ENCODE results near the gene MTF1.
A peak's percentile ranks its signal among the peaks of the same experiment; 100 is the strongest.

The MTF1 gene

DNA sequence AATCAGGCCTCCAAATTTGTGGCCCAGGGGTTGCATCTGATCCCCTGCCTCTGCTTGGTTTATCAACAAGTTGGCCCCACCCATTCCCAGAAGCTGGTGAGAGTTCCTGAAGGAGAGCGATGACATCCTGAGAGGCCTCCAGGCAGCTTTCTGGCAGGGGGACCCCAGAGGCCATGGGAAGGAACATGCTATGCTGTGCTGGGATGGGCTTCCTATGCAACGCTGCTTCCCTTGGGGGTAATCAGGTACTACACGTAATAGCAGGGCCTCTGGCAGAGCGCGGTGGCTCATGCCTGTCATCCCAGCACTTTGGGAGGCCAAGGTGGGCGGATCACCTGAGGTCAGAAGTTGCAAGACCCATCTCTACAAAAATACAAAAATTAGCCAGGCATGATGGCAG lies 8.4 kb upstream of the MTF1 start:
- DNase-seq (ENCODE audit: low read depth): no peak

DNA sequence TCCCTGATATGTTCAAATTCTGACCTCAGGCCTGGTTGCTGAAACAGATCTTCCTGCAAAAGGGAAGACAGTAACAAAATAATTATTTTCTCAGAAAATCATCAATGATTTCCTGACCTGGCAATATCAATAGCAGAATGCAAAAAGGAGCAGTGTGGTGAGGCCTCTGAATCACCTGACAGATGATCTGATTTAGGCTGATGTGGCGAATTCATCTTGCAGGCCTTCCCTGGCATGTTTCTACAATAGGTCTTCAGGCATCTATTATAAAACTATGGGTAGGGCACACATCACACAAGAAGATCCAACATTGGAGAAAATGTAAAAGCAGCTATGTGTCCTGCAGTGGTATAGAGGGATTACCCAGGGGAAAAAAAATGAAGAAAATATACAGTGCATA lies 7.1 kb upstream of the MTF1 start:
- DNase-seq (ENCODE audit: low read depth): no peak

DNA sequence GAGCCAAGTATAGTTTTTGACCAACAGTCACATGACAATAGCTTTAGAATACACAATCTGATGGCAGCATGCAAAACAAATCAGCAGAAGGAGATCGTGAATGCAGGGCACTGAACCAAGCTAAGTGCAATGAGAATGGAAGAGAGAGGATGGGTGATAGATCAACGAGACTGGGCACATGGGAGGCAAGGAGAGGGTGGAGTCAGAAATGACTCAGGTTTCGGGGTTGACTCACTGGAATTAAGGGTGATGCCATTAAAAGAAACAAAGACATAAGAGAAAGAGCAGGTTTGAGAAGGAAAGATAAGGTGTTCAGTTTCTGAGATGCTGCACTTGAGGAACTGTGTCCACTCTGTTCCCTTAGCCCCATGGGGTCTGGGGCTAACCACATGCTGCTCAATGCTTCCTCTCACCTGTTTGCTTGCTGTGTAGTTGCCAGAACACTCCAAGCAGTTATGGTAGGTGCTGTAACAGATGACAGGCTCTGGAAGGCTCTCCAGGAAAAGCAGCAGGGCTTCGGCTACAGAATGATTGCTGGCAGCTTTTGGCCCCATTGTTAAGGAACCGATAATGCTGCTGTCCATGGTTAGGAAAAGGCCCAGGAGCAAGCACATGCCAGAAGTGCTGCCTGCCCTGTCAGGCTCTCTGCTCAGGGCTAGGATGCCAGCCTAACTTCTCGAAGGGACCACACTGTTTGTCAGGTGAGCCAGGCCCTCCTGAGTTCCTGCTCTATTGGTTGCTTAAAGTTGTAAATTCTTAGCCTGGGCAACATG lies 6.1 kb upstream of the MTF1 start:
- DNase-seq (ENCODE audit: low read depth): peak; percentile 45

DNA sequence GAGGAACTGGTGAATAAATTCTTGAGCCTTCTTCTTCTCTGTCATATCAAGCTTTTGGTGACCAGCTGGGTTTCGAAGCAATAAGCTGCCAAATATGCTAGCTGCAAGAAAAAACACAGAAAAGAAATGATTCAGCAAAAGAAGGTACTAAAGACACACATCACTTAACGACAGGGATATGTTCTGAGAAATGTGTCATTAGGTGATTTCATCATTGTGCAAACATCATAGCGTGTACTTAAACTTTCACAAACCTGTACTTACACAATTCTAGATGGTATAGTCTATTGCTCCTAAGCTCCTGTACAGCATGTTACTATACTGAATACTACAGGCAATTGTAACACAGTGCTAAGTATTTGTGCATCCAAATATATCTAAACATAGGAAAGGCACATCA lies 2.9 kb upstream of the MTF1 start:
- DNase-seq (ENCODE audit: low read depth): no peak

DNA sequence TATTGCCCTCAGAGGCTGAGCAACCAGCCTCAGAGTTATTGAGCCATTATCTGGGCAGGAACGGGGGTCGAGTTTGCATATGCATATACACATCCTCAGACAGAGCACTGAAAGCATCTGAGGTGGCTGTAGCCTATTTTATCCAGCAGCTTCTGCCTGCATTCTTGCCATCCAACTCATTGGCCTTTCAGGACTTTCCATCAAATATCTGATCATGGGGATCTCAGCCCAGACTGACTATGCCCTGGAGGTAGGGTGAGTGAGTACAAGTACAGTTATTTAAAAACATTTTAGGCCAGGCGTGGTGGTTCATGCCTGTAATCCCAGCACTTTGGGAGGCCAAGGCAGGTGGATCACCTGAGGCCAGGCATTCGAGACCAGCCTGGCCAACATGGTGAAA lies 1.8 kb upstream of the MTF1 start:
- no peak for DNase-seq (ENCODE audit: low read depth)

DNA sequence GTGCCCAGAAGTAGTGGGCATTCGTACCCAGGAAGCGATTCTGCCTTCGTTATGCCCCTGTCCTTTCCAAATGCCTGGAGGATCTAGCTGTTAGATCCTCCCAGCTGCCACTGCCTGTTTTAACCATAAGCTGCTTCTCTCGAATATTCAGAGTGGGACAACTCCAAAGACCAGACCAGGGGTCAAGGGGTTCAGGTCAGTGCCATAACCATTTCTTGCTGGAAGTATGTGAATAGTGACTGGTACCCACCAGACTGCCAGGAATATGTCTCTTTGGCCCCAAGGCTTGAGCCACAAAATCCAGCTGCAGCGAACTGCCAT lies 914 bp upstream of the MTF1 start:
- DNase-seq (ENCODE audit: low read depth): no peak

DNA sequence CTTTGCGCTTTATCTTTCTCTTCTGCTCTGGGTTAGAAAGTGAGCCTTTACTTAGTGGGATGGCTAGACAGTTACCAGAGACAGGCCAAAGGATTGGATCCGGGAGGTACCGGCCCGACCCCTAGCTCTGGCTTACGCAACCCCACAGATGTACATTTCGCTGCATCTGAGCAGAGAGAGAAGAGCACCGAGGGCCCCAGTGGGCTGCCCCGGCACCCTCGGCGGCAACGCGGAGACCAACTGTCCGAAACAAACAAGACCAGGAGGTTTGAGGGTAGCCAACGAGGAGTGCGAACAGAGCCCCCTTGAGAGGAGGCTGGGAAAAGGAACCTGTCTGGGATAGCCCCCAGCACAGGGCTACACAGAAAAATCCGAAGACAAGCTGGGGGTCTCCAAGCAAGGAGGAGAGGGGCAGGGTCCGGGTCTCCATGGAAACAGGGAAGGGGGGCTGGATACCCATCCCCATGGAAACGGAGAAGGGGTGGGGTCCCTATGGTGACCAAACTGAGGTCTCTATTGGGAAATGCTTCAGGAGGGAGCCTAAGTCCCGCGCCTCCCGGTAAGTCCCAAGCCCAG lies 373 bp downstream of the MTF1 start:
- DNase-seq (ENCODE audit: low read depth): no peak

DNA sequence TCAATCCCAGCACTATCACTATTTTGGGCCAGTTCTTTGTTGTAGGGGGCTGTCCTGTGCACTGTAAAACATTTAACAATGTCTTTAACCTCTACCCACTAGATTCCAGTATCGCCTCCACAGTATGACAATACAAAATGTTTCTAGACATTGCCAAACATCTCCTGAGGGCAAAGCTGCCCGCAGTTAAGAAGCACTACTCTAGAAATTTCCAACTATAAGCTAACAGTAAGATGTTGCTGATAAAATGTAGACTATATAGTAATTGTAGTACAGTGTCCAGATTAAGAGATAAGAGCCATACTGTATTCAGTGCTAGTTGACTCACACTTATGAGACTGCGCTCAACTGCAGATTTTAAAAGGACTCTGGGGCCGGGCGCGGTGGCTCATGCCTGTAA lies 5.0 kb downstream of the MTF1 start:
- no peak for DNase-seq (ENCODE audit: low read depth)

DNA sequence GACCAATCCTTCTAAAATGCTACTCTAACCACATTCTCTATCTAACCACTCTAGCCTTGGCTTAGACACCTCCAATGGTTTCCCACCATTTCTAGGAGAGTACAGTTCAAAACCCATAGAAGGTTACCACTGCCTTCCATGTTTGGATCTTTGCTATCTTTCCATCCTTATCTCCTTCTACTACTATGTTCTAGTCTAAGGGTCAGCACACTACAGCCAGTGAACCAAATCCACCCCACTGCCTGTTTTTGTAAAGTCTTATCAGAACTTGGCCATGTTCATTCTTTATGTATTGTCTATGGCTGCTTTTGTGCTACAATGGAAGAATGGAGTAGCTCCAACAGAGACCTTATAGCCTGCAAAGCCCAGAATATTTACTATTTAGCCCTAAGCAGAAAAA lies 6.2 kb downstream of the MTF1 start:
- no peak for DNase-seq (ENCODE audit: low read depth)

DNA sequence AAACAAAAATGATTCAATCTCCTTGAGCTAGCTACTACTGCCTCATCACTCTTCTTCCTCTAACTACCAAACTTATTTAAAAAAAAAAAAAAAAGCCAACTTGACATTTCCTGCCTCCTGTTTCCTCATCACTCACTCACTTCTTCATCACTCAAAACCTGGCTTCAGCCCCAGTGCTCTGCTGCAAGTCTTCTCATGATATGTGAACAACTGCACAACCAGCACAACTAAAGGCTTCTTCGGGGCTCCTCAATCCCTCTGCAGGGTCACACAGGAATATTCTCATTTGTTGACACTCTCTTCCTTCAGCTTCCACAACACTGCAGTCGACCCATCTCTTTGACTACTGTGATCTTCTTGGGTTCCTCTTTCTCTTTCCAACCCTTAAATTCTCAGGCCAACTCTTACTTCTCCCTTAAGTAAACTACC lies 7.6 kb downstream of the MTF1 start:
- no peak for DNase-seq (ENCODE audit: low read depth)

DNA sequence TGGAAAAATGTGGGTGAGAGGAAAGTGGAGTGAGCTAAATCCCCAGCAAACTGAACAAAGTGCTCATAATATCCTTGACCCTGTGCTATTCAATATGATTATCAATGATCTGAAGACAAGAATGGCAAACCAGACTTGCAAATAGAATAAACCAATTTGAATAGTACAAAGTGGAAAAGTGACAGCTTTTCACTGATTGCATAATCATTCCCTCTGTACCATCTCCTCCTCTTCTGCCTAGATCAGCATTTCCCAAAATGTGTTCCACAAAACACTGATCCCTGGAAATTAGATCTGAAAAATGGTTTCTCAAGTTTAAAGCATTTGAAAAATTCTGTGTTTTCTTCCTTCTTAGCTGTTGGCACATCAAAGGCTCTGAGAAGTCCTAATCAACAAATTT lies 8.1 kb downstream of the MTF1 start:
- DNase-seq (ENCODE audit: low read depth): no peak

DNA sequence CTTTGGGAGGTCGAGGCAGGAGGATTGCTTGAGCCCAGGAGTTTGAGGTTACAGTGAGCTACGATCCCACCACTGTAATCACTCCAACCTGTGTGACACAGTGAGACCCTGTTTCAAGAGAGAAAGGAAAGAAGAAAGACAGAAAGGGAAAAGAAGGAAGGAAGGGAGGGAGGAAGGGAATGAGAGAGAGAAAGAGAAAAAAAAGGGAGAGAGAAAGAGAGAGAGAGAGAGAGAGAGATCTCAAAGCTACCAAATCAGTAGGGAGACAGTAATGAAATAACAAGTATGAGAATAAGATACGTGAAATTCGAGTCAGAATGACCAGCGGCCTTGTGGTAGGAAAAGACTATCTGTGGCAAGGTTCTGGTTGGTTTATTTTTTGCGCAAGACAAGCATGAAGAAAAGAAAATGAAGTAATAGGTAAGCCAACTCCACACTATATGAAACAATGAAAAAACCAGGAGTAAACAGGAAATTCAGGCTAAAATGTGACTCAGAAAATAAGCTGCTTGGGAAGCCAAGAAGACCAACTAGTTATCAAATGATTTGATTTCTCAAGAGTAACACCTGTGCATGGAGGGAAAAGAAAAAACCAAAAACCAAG lies 8.9 kb downstream of the MTF1 start:
- no peak for DNase-seq (ENCODE audit: low read depth)

DNA sequence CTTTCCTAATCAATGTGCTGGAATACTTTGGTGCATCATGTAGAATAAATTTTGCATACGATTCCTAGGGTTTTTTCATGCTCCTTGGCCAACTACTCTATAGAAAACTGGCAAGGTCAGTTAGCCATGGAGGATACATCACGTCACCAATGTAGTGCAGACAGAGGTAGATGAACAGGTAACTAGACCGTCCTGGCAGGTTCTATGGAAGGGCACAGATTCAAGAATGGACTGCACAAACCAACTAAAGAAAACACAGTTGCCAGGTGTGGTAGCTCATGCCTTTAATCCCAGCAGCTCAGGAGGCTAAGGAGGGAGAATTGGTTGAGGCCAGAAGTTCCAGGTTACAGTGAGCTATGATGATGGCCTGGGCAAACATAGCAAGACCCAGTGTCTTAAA lies 9.9 kb downstream of the MTF1 start:
- DNase-seq (ENCODE audit: low read depth): no peak

DNA sequence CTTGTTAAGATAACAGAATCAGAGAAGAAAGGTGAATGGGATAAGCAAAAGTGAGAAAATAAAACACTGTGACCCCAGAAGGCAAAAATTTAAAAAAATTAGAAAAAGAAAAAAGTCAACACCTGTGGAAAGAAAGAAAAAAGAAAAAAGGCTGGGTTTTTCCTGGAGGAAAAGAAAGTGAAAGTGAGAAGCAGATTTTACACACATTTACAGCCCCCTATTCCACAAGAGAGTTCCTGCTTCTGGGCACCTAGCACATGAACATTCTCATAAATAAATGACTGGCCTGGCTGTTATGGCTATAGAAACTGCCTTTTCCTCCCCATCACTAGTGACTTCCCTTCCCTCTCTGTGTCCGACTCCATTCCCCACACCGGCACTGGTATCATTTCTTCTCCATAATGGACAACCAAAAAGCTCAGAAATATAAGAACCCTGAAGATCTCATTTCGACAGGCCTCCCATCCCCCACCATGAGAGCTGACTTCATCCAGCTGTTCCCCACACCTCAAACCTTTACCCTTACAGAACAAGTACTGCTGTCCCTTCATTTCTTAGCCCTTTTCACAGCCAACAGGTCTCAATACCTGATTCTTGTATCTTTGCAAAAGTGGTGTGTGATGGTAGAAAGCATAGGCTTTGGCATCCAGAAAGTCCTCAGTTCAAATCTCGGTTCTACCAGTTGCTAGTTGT lies 12.6 kb downstream of the MTF1 start:
- no peak for DNase-seq (ENCODE audit: low read depth)

DNA sequence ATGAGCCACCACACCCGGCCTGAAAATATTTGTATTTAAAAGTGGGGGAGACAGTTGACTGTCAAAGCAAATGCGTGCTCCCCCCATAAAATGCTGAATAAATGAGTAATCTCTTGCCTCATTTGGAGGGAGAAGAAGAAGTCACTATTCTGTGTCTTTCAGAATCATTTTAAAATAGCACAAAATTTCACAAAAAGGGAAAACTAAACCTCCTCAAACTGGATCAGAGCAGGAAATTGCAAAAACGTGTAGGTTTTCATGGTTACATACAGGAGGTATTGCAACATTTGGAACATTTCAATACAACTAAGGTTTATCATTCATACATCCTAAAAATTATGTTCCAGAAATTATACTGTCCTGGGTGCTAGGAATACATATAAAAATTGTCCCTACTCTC lies 13.6 kb downstream of the MTF1 start:
- no peak for DNase-seq (ENCODE audit: low read depth)

DNA sequence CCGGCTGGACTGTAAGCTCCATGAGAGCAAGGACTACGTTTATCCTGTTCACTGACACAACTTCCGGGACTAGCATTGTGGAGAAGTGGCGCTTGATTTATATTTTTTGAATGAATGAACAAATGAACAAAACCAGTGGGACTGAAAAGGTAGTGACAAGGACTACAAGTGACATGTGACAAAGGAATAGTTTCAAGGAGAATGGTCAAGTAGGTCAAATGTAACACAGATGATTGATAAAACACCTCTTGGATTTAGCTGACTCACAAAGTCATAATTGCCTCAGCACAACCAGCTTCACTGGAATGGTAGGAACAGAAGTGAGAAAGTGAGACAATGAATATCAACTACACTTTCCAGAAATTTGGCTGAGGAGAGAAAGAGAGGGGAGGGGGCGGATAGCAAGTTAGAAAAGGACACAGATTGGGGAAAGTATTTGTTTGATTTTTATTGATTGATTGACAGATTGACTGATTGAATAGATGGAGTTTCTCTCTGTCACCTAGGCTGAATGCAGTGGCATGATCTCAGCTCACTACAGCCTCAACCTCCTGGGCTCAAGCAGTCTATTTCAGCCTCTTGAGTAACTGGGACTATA lies 14.2 kb downstream of the MTF1 start:
- no peak for DNase-seq (ENCODE audit: low read depth)

DNA sequence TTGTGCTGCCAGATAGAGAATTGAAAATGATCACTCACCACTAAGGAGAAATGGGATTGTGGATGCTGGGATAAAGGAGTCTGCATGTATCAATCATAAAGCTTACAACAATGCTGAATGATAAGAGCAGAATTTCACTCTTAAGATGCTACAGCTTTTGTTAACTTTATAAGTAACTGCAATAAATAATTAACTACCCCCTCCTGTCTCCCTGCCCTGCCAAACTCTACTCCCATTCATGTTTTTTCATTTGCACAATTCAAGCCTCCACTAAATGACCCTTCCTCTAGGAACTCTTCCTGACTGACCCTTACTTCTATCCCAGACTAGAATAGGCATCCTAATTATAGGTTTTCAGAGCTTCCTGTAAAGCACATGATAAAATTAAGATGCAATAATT lies 14.9 kb downstream of the MTF1 start:
- DNase-seq (ENCODE audit: low read depth): no peak

DNA sequence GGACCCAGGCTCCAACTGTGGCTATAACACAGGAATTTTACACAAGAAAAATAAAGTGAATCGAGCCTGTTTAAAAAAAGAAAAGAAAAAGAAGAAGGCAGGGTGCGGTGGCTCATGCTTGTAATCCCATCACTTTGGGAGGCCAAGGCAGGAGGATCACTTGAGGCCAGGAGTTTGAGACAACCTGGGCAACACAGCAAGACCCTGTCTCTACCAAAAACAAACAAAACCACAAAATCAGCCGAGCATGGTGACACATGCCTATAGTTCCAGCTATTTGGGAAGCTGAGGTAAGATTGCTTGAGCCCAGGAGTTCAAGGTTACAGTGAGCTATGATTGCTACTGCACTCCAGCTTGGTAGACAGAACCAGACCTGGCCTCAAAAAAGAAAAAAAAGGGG lies 17.7 kb downstream of the MTF1 start:
- DNase-seq (ENCODE audit: low read depth): no peak

DNA sequence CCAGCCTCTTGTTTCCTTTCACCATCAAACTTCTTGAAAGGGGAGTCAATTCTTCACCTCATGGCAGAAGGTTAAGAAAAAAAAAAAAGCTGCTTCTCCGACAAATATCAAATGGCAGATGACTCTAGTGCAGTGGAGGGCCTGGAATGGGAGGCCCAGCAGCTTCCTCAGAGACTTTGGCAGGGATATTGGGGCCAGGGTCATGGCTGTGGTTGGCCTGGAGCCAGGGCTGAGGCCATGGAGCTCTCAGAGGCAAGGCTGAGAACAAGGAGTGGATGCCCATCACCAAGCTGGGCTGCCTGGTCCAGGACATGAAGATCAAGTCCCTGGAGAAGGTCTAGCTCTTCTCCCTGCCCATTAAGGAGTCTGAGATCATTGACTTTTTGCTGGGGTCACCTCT lies 18.7 kb downstream of the MTF1 start:
- DNase-seq (ENCODE audit: low read depth): no peak

DNA sequence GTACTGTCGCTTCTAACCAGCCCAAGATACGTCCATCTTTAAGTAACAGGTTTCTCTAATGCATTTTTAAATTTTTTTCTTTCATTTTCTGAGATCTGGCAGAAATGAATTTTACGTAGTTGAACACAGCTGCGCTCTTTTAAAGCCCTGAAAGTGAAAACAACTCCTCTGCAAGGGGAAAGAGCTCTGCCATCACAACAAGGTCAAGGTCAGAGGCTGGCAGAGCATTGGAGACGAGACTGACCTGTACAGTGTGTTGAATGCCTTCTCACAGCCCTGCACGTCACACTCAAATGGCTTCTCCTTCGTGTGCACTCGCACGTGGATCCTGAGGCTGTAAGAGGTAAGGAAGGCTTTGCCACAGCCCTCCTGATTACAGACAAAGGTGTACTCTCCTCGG lies 19.7 kb downstream of the MTF1 start:
- no peak for DNase-seq (ENCODE audit: low read depth)

DNA sequence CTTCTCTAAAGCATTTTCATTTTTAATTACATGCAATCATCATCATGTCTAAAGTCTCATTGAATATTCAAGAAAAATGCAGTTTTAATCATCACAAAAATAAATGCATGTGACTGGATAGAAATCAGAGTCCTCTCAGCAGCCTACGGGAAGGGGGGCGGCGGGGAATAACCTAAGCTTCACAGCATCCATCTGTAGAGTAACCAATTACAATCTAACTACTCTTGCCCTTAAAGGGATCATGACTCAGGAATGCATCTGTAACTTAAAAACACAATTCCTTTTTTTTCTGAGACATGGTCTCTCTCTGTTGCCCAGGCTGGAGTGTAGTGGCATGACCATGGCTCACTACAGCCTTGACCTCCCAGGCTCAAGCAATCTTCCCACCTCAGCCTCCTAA lies 22.6 kb downstream of the MTF1 start:
- no peak for DNase-seq (ENCODE audit: low read depth)

DNA sequence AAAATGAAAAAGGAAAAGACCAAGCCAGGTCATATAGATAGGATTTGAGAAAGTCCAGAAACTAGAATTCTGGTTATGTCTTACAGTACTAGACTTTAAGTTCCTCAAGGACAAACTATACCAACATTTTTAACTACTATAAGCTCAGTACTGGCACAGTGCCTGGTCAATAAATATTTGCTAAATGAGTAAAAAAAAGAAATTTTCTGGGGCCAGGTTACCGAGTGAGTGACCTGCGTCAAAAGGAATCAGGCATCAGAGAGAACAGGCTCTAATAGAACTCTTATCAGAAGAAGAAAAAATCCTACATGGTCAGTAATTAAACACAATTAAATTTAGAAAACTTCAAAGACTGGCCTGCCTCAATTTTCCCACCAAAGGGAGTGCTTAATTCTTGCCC lies 27.6 kb downstream of the MTF1 start:
- DNase-seq (ENCODE audit: low read depth): no peak

DNA sequence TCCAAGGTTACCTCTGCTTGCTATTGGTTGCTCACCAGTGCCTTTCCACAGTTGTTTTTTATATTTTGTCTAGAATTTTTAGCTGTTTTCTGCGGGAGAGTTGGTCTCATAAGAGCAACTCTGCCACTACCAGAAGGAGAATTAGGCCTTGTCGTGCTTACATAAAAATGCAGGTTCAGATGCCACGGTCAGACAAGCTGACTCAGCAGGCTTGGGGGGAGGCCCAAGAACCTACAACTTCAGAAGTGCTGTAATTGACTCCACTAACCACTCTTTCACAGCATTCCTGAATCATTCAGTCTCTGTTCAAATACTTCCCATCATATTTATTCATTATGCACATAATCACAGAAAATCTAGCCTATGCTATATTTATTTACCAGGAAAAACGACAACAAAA lies 28.3 kb downstream of the MTF1 start:
- DNase-seq (ENCODE audit: low read depth): no peak

All from fibroblast of the conjunctiva (primary cell).